Tongue (tissue), 2 donors: ENCODE measurements around the gene ADAM20. TPM values are rescaled to one million over a fixed set of nuclear protein-coding genes. Genes with fewer than 3 reads are reported as not detected.

Source experiments
- small RNA-seq: library from RNA; depleted of rRNA; stranded (forward); fragments of <200 nt; gene quantifications from one replicate; pipeline ENCODE3, GENCODE V24; 2014; ENCODE audit warnings: low replicate concordance
- total RNA-seq: library from RNA; depleted of rRNA; stranded (reverse); fragments of >200 nt; gene quantifications from one replicate; pipeline ENCODE4 v1.2.3, GENCODE V29; 2014

ADAM20 gene
- total RNA-seq, 1 donor from 2014 or later: 5.0 TPM

Small RNA genes within 50 kb of the gene (small RNA-seq; reads per million reads assigned to genes)
- gene RNU6-659P: not detected

Other genes starting within 250 kb of the ADAM20 start
- 40.6 TPM for gene COX16, start 175.3 kb downstream of the ADAM20 start, total RNA-seq
- gene SYNJ2BP, start 117.9 kb downstream of the ADAM20 start, total RNA-seq: 41.6 TPM
- gene ADAM21, start 82.8 kb downstream of the ADAM20 start, total RNA-seq: not detected
- gene MED6, start 65.7 kb upstream of the ADAM20 start, total RNA-seq: 57.1 TPM
- 4.2 TPM for gene TTC9, start 106.9 kb upstream of the ADAM20 start, total RNA-seq